Stomach smooth muscle (tissue), 2 donors: Measurements from ENCODE around the gene NOS3.
A peak's percentile ranks its signal among the peaks of the same experiment; 100 is the strongest.

Experiments
- H3K27ac ChIP-seq: one replicate; pipeline ENCODE4 v1.7.0; 2013; ENCODE audit warnings: mild to moderate bottlenecking, low read length, inconsistent platforms
- H3K27me3 ChIP-seq, 2 donors: one replicate each; pipeline ENCODE4 v1.7.0; 2013; ENCODE audit warnings: low read length in 2 of 2; ENCODE audit not compliant: insufficient read depth in 2 of 2, control insufficient read depth in 1 of 2
- H3K36me3 ChIP-seq, 2 donors: one replicate each; pipeline ENCODE4 v1.7.0; 2013; ENCODE audit warnings: low read length in 2 of 2; ENCODE audit not compliant: control insufficient read depth in 2 of 2, insufficient read depth in 2 of 2
- H3K4me1 ChIP-seq: one replicate; pipeline ENCODE4 v1.7.0; 2013; ENCODE audit warnings: low read length; ENCODE audit not compliant: control insufficient read depth, insufficient read depth
- H3K4me3 ChIP-seq, 2 donors: one replicate each; pipeline ENCODE4 v1.7.0; 2013; ENCODE audit warnings: low read length in 2 of 2
- H3K9ac ChIP-seq, 2 donors: one replicate each; pipeline ENCODE4 v1.7.0; 2013; ENCODE audit warnings: low read length in 2 of 2, mild to moderate bottlenecking in 1 of 2
- H3K9me3 ChIP-seq, 2 donors: one replicate each; pipeline ENCODE4 v1.7.0; 2013; ENCODE audit warnings: low read length in 2 of 2; ENCODE audit not compliant: control insufficient read depth in 2 of 2
- donor health status: healthy.
- donor health status: Pancreatic carcinoma.

The NOS3 gene

DNA sequence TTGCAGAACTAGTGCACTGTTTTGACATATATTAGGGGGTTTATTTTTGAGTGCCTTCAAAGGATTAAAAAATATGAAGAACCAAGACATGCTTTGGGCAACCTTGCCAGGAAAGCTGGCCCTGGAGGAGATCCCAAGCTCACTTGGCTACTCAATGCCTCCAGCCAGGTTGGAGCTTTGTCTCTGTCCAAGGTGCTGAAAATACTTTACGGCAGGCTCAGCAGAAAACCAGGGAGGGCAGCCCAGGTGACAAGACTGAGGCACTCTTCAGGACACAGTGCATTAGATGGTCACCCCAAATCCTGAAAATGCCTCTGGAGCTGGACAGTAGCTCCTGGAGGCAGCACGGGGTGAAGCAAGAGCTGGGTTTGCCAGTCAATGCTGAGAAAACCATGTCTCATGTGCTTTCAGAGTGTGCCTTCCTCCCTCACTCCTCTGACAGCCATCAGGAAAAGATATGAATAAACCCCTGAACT lies 6.9 kb upstream of the NOS3 start:
- no peak overlapping the region for H3K27ac ChIP-seq
- H3K4me3 ChIP-seq, result no peak overlapping the region
- peaks cover 30% of the 10 kb centered on the region for H3K4me1 ChIP-seq
- no peak overlapping the region for H3K9ac ChIP-seq
- no peaks in the 10 kb centered on the region for H3K27me3 ChIP-seq
- no peaks in the 10 kb centered on the region for H3K9me3 ChIP-seq
- H3K36me3 ChIP-seq, result no peaks in the 10 kb centered on the region

- Histone ChIP-seq H3K36me3 (no peaks in the 10 kb centered on the region), H3K4me3 (no peak overlapping the region), H3K27ac (no peak overlapping the region), H3K9me3 (no peaks in the 10 kb centered on the region), H3K9ac (no peak overlapping the region), H3K4me1 (peaks cover 26% of the 10 kb centered on the region), H3K27me3 (no peaks in the 10 kb centered on the region)
These were observed 4.7 kb upstream of the NOS3 start for GRCh38 chr7:150986099-150986512.

- Histone ChIP-seq H3K9me3 (no peaks in the 10 kb centered on the region), H3K27me3 (no peaks in the 10 kb centered on the region), H3K36me3 (no peaks in the 10 kb centered on the region), H3K9ac (no peak overlapping the region), H3K4me3 (no peak overlapping the region), H3K4me1 (peaks cover 26% of the 10 kb centered on the region), H3K27ac (no peak overlapping the region)
These were observed 4.3 kb upstream of the NOS3 start for GRCh38 chr7:150986556-150986955.

GRCh38 chr7:150988230-150989226 lies 2.3 kb upstream of the NOS3 start:
- Histone ChIP-seq H3K9me3 (no peaks in the 10 kb centered on the region), H3K4me3 (peak overlapping the region; percentile 13 to 60), H3K27me3 (no peaks in the 10 kb centered on the region), H3K27ac (peak overlapping the region; percentile 32), H3K9ac (peak overlapping the region in 1 of 2 donors; percentile 52), H3K36me3 (no peaks in the 10 kb centered on the region), H3K4me1 (peaks cover 26% of the 10 kb centered on the region)

DNA sequence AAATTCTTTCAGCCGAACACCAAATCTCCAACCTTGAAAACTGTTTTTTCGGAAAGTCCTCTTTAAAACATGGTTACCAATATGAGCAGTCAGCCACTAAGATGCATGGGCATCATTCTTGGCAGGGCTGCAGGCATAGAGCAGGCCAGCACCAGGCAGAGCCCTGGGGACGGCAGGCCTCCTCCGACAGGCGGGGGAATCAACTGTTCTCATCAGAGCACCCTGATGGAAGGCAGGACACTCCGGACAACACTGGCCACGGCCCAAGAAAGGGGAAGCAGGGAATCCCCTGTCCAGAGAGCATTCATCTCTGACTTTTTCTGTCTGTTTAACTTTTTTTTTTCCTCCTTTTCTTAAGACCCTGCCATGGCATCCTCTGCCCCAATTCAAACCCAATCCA lies 1.4 kb upstream of the NOS3 start:
- H3K9ac ChIP-seq, result peak overlapping the region in 1 of 2 donors; percentile 52
- H3K27ac ChIP-seq, result peak overlapping the region; percentile 32

DNA sequence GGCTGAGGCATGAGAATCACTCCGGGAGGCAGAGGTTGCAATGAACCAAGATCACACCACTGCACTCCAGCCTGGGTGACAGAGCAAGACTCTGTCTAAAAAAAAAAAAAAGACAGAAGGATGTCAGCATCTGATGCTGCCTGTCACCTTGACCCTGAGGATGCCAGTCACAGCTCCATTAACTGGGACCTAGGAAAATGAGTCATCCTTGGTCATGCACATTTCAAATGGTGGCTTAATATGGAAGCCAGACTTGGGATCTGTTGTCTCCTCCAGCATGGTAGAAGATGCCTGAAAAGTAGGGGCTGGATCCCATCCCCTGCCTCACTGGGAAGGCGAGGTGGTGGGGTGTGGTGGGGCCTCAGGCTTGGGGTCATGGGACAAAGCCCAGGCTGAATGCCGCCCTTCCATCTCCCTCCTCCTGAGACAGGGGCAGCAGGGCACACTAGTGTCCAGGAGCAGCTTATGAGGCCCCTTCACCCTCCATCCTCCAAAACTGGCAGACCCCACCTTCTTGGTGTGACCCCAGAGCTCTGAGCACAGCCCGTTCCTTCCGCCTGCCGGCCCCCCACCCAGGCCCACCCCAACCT lies 1.3 kb downstream of the NOS3 start:
- no peak overlapping the region for H3K4me3 ChIP-seq
- H3K36me3 ChIP-seq, result no peaks in the 10 kb centered on the region
- peaks cover 18% of the 10 kb centered on the region for H3K4me1 ChIP-seq
- H3K9me3 ChIP-seq, result no peaks in the 10 kb centered on the region
- no peak overlapping the region for H3K27ac ChIP-seq
- H3K9ac ChIP-seq, result no peak overlapping the region
- no peaks in the 10 kb centered on the region for H3K27me3 ChIP-seq

More for the DNA sequence above, 1.4 kb upstream of the NOS3 start:
- Histone ChIP-seq H3K27me3 (no peaks in the 10 kb centered on the region), H3K36me3 (no peaks in the 10 kb centered on the region), H3K4me3 (no peak overlapping the region), H3K4me1 (peaks cover 26% of the 10 kb centered on the region), H3K9me3 (no peaks in the 10 kb centered on the region)

GRCh38 chr7:150992833-150993302 lies 2.1 kb downstream of the NOS3 start:
- H3K9ac ChIP-seq, result no peak overlapping the region
- no peaks in the 10 kb centered on the region for H3K9me3 ChIP-seq
- H3K4me3 ChIP-seq, result no peak overlapping the region
- H3K27ac ChIP-seq, result no peak overlapping the region
- no peaks in the 10 kb centered on the region for H3K36me3 ChIP-seq
- peaks cover 18% of the 10 kb centered on the region for H3K4me1 ChIP-seq
- no peaks in the 10 kb centered on the region for H3K27me3 ChIP-seq

GRCh38 chr7:150993511-150993910 lies 2.7 kb downstream of the NOS3 start:
- no peak overlapping the region for H3K27ac ChIP-seq
- no peak overlapping the region for H3K9ac ChIP-seq
- H3K27me3 ChIP-seq, result no peaks in the 10 kb centered on the region
- no peaks in the 10 kb centered on the region for H3K9me3 ChIP-seq
- H3K4me1 ChIP-seq, result peaks cover 14% of the 10 kb centered on the region
- H3K36me3 ChIP-seq, result no peaks in the 10 kb centered on the region
- peak overlapping the region in 1 of 2 donors; percentile 22 for H3K4me3 ChIP-seq

- H3K27me3 ChIP-seq, result no peaks in the 10 kb centered on the region
- H3K36me3 ChIP-seq, result no peaks in the 10 kb centered on the region
- peaks cover 6% of the 10 kb centered on the region for H3K4me1 ChIP-seq
- peak overlapping the region in 1 of 2 donors; percentile 22 for H3K4me3 ChIP-seq
- H3K27ac ChIP-seq, result peak overlapping the region; percentile 31
- H3K9ac ChIP-seq, result peak overlapping the region in 1 of 2 donors; percentile 15
- no peaks in the 10 kb centered on the region for H3K9me3 ChIP-seq
These were observed 3.5 kb downstream of the NOS3 start for GRCh38 chr7:150994141-150994837.

- Histone ChIP-seq H3K9ac (no peak overlapping the region), H3K4me3 (peak overlapping the region in 1 of 2 donors; percentile 22), H3K27me3 (no peaks in the 10 kb centered on the region), H3K36me3 (no peaks in the 10 kb centered on the region), H3K4me1 (no peaks in the 10 kb centered on the region), H3K9me3 (no peaks in the 10 kb centered on the region), H3K27ac (no peak overlapping the region)
These were observed 4.2 kb downstream of the NOS3 start for GRCh38 chr7:150994838-150995510.
